Measurements from ENCODE around the gene CHST15. TPM values are rescaled to one million over a fixed set of nuclear protein-coding genes. Genes with fewer than 3 reads are reported as not detected.

Gene CHST15, protein sequence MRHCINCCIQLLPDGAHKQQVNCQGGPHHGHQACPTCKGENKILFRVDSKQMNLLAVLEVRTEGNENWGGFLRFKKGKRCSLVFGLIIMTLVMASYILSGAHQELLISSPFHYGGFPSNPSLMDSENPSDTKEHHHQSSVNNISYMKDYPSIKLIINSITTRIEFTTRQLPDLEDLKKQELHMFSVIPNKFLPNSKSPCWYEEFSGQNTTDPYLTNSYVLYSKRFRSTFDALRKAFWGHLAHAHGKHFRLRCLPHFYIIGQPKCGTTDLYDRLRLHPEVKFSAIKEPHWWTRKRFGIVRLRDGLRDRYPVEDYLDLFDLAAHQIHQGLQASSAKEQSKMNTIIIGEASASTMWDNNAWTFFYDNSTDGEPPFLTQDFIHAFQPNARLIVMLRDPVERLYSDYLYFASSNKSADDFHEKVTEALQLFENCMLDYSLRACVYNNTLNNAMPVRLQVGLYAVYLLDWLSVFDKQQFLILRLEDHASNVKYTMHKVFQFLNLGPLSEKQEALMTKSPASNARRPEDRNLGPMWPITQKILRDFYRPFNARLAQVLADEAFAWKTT
- 18.3 TPM for total RNA-seq

DNA sequence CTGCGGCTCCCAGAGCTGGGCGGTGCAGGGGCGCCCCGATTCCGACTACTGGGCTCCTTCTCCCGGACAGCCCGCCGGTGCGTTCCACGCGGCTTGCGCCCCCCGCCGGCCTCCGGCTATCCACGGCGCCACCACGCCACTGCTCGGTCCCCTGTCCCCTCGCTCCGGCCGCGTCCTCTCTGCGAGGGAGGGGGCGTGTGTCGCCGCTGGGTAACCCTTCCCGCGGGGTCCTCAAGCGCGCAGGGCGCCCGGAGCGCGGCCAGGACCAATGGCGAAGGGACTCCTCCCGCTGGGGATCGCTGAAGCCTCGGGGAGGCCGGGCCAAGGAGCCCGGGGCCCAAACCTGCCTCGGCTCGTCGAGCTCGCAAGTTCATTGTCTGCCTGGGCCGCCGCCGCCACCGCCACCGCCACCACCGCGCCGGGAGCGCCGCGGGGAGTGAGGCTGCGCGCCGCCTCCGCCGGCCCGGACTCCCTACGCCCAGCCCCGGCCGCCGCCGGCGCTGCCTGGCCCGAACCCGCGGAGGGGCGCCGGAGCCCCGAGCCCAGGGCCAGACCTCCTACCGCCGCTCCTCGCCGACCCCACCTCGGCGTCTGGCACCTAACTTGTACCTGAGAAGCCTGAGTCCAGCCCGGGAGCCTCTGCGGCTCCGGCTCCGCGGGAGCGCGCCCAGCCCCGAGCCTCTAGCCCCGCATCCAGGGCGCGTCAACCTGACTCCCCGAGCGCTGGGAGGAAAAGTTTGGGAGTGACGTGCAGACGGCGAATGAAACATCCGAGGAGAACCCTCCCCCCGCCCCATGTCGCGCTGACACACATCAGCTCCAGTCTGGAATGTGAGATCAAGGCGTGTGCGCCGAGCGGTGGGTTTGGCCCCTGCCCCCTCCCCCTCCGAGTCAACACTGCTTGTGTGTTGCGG lies at the start of gene CHST15:
CHST15 (minus strand) TSS at position 739 of the 914 bp plus-strand sequence. CDS start 47,386 bp downstream, outside the sequence.
- peak; percentile 65 for DNase-seq

DNA sequence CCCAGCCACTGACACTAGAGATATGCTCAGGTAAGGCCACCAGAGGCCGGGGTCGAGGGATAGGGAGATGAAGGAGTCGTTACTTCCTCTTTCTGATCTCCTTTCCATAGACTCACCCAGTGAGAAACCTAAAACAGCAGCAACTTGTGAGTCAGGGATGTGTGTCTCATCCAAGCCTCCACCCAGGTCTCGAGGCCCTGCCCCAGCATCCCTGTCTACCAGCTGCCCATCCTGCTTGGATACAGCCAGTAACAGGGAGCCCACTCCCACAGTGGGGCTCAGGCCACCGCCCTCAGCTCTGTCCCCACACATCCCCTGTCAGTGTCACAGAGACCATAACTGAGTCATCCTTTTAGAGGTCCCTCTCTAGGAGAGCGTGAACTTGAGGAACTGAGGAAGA lies 49.6 kb upstream of the CHST15 start:
- no peak for DNase-seq

DNA sequence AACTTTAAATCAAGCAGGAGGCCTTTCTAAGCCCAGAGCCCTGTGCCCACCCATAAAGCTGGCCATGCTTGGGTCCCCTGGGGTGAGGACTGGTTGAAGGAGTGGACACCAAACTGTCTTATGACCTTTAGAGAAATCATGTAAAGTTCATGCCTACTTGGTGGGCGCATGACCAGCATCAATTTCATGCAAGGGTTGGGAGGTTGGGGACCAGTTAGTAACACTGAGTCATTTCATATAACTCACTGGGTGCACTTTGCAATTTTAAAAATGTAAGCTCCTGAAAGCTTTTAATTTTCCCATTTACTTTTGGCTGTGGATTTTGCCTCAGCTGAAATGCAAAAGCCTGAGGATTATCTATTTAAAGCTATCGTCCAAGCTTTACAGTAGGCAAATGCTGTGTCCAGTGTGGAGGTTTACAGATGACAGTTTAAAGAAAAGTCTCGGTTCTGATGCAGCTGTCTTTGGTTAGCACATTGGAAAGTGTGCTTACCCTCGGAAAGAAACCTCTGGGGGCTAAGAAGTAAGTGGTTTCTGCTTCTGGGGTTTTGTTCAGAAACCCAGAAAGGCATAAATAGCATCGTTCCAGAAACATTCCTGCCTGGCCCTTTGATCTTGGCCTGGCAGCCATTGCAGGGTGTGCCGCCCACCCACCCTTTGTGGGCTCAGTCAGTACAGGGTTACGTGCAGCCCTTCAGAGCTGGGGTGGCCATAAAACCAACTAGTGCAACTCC lies 48.8 kb upstream of the CHST15 start:
- DNase-seq = peak; percentile 66

DNA sequence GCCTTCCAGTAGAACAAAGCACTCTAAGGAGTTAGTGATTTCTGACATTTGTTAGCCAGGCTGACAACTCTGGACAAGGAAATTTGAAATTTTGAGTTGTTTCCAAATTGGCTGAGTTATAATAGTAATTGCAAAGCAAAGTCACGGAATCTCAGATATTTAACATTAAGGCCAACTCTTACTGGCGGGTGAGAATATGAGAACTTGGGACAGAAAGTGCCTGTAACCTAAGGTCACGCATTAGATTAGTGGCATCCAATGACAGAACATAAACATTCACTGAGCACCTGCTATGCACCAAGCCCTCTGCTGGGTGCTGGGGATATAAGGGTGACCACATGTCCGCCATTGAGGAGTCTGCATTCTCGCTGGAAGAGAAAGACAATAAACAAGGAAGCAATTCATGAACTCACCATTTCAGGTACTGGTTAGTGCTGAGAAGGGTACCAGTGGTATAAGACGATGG lies 45.5 kb upstream of the CHST15 start:
- DNase-seq = no peak

DNA sequence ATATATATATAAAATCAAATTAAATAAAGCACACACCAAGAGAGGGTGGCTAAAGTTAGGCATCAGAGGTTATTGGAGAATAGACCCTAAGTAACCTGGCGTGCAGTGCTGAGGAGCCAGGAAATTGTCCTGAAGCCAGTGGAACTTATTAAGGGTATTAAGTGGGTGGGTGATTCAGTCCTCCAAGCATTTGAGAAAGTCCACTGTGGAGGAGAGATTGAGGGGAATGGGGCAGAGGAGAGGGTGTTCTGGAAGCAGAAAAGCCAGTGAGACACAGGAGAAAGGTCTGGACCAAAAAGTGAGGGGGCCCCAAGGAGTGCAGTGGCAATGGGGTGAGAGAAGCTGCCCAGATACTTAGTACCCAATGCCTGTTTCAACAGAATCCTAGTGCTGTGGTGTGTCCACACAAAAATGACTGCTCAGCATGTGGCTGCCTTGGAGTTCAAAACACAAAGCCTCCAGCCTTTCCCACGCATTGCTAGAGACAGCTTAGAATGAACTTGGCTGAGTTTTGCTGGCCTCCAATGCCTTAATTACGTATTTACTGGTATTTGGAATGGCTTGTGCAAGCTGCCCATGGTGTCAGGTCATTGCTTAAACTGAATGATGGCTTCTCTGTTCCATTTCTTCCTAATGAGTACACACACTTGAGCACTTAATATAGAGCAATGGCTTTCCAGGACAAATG lies 44.9 kb upstream of the CHST15 start:
- no peak for DNase-seq

DNA sequence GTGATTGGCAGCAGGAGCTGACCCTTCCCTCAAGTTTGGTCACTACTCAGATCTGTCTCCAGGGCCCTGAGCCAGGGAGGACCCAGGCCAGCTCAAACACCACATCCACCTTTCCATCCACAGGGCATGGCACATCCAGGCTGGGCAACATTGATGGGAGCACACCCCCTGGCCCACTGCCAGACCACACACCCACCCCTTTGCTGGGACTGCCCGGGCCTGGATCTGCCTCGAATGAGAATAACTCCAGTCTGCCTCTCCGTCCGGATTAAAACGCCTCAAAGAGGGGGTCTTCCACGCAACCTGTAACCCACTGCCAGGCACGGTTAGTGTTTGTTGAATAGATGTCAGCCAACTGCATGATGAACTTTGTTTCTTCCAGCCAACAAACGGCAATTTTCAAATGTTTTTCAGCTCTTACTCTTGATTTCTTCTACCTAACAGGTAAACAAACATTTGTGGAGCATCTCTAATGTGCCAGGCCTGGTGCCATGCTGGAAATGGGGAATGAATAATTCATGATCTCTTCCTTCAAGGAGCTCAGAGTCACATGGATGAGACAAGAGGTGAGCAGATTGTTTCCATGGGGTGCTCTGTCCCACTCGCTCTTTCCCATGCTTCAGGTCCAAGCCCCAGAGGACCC lies 41.0 kb upstream of the CHST15 start:
- DNase-seq = no peak

DNA sequence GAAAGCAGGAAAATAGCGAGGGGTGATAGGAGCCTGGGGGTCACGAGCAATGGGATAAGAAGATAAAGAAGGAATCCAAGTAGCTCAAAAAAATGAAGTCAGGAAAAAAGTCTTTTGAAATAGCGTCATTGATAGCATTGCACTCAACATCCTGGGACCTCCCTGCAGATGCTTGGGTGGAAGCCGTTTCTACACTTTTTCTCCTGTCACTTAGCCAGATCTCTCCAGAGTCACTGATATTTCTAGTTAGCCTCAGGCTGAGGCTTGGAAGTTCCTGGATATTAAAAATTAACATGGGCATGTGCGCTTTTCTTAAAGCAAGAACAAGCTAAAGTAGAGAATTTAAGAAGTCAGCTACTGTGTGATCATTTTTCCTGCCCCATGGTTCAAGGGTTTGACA lies 39.5 kb upstream of the CHST15 start:
- DNase-seq = no peak

DNA sequence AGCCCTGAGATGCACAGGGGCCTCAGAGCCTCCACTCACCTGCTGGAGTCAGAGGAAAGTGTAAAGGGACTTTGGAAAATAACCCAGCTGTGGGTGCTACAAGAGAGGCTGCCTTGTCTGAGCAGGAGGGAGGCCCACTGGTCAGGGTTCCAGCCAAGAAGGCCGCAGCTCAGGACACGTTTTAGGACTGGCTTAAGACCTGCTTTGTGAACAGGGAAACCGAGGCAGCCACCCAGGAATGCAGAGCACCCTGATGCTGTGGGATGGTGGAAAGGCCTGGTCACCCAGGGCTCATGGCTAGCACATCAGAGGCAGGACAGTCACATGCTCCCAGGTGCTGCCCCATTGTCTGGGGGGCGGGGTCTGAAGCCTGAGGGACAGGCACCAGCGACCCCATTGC lies 38.9 kb upstream of the CHST15 start:
- no peak for DNase-seq

DNA sequence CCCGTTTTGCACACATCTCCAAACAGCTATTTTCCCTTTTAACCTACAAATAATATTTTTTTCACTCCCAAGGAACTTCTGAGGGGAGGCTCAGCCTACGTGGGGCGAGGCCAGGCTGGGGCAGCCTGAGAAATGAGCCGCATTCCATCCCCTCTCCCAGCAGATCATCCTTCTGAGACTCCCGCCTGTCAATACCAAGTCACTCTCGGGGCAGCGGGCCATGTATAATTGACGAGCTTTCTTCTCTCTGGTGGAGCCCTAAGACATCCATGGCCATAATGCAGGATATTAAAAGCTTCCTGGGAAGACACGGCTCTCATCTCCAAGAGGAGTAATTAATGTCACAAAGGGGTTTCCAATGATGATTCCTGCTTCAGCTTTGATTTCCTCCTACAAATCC lies 37.8 kb upstream of the CHST15 start:
- no peak for DNase-seq

DNA sequence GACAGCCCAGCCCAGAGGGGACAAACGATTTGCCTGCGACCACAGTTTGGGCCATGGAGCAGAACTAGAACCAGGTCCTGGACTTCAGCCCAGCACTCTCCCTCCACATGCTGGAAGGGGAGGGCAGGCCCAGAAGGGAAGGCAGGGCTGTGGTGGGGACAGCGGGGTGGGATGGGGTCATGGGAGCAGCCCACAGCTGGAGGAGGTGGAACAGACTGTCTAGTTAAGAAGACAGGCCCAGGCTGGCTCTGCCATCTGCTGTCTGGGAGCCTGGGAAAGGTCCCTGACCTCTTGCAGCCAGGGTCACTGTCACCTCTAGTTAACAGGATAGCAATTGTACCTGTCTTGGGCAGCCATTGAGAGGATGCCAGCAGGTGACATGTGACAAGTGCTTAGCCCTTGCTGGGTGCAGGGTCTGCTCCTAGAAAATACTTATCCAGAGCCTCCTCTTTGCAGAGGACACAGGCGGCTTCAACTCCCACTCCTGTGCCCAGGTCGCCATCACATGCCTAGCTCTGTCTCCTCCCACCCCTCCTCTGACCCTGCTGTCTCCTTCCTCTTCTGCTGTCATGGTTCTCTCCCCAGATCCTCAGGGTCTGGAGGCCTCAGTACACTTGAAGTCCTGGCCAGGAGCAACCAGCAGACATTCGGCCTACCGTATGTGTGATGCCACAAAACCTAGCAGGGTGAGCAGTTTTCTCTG lies 37.0 kb upstream of the CHST15 start:
- no peak for DNase-seq

DNA sequence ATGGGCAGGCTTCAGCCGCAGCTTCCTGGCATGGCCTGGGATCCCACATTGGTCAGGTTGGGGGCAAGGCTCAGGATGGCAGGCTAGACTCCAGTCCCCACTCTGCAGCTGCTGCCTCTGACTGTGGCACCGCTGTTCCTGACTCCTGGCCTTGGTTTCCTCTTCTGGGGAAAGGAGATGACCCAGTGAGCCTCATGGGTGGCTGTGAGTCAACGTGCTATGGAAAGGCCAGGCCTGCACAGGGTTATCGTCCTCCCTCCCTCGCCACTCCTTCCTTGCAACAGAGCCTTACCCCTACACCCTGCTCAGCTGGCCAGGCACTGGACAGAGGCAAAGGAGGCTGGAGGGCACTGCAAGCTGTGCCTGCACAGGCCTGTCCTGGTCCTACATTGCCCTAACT lies 36.1 kb upstream of the CHST15 start:
- no peak for DNase-seq

DNA sequence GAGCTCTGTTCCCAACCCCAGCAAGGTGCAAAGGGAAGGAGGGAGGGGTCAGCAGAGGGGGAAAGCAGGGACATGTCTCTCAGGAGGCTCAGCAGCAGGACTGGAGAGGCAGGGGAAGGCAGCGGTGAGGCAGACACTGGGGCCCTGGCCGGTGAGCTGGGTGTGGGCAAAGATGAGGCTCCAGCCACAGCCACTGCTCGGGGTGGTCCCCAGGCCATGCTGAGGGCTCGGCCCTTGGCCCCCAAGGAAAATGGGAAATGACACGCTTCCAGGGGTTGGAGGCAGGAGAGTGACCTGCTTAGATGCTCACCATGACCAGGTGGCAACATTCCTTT lies 35.4 kb upstream of the CHST15 start:
- no peak for DNase-seq

DNA sequence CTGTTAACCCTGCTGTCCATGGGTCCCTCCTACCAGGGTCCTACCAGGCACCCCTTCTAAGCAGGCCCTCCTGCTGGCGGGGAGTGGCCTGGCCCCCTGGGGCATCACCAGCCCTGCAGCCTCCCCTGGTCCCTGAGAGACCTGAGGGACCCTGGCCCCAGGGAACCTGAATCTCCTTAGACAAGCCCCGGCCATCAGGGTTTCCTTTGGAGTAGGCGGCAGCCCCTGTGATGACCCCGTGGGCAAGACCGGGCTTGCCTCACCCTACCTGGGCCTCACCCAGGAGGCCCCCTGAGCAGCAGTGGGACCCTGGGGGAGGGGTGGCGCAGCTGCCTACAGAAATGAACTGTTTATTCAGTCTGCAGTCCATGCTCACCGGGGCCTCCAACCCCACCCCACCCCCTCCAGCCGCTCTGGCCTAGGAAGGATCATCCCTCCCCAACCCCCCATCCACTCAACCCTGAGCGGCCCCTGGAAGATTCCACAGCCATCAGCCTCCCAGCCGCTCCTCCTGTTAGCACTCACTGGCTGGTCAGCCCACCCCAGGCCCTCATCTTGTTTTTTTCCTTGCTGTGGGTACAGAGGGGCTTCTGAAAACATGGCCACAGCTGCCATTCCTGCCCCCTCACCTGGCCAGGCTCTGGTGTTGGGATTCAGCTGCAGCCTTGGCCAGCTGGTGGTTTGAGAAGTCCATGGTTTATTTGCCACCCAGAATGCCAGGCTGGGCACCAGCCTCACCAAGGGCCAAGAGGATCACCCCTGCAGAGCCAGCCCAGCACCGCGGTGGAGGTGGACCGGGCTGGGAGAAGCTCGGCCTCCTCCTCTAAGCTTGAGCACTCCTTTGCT lies 34.8 kb upstream of the CHST15 start:
- no peak for DNase-seq

DNA sequence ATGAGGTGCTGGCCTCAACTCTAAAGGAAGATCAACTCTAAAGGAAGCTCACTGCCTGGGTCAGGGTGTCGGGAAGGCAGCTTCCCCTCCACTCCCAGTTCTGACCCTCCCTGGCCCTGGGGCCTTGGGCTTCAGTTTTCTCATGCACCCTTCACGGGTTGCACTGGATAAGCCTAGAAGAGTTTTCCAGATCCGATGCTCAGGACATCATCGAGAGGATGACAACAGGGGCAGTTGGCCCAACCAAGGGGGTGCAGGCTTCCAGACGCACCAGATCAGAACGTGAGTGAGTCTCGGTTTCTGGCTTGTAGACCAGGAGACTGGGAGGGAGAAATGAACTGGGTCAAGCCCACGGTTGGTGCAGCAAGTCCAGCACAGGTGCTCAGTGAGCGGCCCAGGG lies 34.2 kb upstream of the CHST15 start:
- no peak for DNase-seq

DNA sequence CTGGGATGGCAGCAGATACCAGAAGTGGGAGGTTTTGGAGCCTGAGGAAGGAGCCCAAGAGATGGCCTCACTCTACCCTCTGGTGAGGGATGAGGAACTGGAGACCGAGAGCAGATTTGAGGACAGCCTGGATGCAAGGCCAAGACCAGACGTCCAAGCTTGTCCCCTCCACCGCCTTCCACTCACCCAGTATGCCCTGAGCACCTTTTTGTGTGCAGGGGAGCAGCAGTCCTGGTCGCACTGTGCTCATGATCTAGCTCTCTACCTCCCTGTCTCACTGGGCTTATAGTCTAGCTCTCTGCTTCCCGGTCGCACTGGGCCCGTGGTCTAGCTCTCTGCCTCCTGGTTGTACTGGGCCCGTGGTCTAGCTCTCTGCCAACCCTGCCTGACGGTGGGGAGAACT lies 33.6 kb upstream of the CHST15 start:
- DNase-seq = no peak

DNA sequence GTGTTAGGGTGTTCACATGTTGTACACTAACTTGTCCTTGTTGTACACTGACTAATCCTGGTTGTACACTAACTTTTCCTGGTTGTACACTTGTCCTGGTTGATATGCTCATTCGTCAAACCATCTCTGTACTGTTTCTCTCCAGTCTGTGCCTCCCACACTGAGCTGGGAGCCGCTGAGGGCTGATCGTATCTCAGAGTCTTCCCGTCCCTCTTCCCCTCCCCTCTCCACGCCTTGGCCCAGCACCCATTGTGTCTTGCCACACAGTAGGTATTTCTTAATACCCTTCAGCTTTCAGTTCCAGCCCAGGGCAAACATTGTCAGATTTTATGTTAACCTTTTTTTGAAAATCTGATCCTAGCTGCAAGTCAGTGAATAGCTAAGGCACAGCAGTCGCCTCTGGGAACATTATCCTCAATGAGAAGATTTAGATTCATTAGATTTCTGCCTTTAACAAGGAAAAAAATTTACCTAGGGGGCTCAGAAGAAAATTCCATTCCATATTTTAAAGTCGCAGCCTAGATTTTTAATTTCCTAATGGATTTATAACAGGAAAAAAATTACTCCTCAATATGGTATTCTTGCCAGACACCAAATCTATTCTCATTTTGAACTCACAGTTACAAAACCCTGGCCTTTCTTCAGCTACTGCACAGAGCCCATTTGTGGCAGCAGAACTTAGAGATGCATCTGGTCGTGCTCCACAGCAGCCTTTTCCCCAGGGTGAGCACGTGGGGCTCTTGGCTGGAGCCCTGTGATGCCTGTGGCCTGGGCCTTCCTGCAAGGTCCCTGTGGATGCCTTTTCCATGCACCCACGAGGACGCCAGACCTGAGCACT lies 33.0 kb upstream of the CHST15 start:
- DNase-seq = no peak

DNA sequence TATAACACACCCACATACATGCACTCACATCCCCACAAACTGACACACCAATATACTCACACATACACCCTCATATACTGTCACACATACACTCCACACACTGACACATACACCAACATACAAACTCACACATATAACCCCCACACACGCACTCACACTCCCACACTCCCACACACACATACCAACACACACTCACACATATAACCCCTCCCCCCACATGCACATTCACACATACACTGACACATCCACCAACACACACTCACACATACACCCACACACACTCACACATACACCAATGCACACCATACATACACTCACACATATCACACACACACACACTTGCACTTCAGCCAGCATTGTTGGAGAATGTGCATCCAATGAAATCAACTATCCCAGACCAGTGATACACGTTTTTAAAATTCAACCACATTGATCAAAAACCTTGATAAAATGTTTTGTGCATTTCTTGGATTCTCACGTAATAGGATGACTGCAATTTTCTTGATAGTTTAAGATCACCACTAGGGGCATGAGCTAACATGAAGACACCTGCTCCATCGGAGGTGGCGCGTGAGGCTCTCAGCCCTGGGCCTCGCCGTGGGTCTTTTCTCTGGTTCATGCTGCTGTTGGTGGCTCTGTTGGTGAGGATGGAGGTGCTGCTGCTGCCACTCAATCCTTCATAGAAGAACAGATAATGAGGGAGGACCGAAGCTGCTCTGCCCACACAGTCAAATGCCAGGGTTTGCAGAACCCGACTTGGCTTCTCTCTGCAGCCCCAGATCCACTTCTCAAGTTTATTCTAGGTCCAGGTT lies 32.1 kb upstream of the CHST15 start:
- DNase-seq = no peak

DNA sequence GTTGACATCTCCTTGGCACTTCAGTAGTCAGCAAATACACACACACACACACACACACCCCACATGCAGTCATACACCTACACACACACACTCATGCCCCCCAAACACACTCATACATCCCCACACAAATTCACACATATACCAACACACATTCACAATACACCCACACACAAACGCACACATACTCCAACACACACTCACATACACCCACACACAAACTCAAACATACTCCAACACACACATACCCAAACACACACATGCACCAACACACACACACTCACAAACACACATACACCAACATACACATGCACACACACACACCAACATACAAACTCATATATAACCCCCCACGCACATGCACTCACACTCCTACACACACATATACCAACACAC lies 31.4 kb upstream of the CHST15 start:
- DNase-seq = no peak

All from tongue (tissue), 2 donors.